Stimulated activated CD4-positive, alpha-beta T cell treated with anti-CD3 and anti-CD28 coated beads, Interleukin-12 subunit alpha, Interleukin-12 subunit beta, amount 100 ng/mL, for 24 hours (primary cell): ENCODE results near the gene TERC.
"Not testable (repeated sequence)": the region's sequence is repeated elsewhere in the genome, so short reads cannot be mapped to it uniquely, and the experiment has no call there.

Experiments
- DNase-seq, 2 experiments: peaks; one replicate each; pipeline ENCODE4 v3.0.0-alpha.2; 2020; ENCODE audit warnings: low read depth in 2 of 2

TERC gene

GRCh38 chr3:169771497-169772304 is 6.8 kb upstream of the TERC start:
- DNase-seq: peak; percentile 36 to 44

GRCh38 chr3:169769287-169770181 is 4.7 kb upstream of the TERC start, which contains the start of gene ACTRT3:
ACTRT3 (minus strand) TSS chr3:169769561; CDS start chr3:169769520, 41 bp downstream.
- DNase-seq: peak; percentile 42 to 49

GRCh38 chr3:169764312-169764881 is 463 bp downstream of the TERC start:
- DNase-seq: peak; percentile 36 to 57

DNA sequence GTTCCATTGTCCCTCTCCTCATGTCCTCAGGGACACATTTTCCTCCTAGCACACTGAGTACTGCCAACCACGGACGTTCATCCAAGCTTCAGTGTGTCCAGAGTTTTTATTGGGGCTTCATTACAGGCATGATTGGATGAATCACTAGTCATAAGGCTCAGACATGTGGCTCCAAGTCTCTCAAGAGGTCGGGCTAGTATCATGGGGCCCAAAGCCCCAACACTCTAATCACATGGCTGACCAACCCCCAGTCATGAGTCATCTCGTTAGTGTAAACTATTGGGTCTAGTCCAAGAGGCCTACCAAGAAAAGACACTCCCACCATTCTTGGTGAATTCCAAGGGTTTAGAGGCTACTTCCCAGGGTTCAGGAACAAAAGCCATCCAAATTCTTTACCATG is 4.4 kb downstream of the TERC start:
- no peak for DNase-seq

- DNase-seq: no peak
Observed at GRCh38 chr3:169759256-169759655, 5.6 kb downstream of the TERC start.

- DNase-seq: no peak
Observed at GRCh38 chr3:169758359-169758994, 6.4 kb downstream of the TERC start.

DNA sequence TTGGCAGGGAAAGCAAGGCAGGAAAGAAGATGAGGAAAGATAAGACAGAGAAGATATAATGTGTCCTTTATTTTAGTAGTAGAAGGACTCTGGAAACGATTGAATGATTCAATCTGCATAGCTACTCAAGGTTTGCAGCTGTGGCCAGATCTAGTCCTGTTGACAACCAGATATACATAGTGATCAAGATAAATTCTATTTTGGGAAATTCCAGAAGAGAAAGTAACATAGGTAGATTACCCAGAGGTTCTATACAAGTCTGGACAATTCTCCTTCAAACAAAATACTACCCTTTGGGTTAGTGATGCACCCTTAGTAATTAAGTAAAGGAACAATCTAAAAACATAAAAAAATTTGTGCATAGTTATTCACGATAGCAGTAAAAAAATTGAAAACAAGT is 9.4 kb downstream of the TERC start:
- DNase-seq: no peak

DNA sequence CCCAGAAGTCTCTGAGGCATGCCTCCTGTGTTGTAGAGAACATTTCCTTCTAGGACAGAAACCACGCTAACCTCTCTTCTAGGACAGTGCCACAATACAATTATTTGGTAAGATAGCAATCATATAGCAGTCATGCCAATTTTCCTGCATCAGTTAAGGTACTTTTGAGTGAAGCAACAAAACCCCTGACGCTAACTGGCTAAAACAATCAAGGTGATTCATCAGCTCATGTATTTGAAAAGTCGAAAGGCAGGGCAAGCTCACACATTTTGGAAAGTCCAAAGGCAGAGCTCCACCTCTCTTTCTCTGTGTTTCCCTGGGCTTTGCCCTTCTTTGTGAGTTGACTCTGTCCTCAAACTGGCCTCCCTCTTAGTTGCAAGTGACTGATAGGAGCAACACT is 10.1 kb downstream of the TERC start:
- DNase-seq: no peak

DNA sequence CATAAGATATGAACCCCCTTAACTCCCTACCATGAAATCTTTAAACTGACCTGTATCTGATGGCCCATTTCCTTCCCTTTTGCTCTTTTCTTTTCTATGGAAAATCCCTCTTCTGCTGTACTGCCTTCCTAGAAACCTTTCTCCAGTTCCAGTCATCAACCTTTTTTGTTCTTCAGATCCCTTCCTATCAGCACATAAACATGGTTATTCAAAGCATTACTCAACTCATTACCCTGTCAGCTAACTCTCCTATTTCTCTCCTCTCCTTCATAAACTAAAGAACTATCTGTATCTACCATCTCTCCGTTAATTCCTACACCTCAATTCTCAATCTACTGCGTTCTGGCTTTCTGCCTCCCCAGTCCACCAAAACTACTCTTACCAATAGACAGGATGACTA is 13.0 kb downstream of the TERC start:
- DNase-seq: no peak

DNA sequence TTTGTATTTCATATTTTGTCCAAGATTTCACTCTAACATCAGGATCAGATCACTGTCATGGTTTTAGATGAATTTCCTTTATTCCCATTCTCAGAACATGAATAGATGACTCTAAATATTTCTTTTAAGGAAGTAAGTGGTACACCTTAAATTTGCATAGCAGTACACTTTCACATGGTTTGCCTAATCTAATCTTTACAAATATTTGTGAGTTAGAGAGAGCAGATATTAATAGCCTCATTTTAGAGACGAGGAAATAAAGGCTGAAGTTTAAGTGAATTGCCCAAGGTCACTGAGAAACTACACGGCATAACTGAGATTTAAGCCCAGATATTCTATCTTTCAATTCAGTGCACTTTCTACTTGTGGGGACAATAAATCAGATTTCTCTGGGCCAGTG is 14.2 kb downstream of the TERC start:
- no peak for DNase-seq

DNA sequence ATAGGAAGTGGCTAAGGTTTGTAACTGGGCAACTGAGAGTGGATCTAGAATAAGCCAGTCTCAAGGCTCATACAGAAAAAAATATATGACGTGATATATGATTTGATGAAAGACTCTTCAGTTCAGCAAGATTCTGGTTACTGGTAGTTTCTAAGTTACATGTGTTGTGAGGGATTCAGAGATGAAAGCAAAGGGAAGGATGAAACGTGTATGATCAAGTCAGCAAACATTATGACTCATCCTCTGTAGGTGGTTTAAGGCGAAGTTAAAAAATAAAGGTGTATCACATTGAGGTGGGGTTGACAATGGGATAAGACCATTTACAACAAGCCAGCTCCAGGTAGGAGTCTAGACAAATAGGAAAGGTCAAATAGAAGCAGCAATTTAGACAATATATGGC is 16.2 kb downstream of the TERC start:
- no peak for DNase-seq

- DNase-seq: no peak
Observed at GRCh38 chr3:169746924-169747323, 17.9 kb downstream of the TERC start.

GRCh38 chr3:169744366-169745054 is 20.4 kb downstream of the TERC start:
- DNase-seq: no peak

- no peak for DNase-seq
Observed at GRCh38 chr3:169739067-169739466, 25.8 kb downstream of the TERC start.

DNA sequence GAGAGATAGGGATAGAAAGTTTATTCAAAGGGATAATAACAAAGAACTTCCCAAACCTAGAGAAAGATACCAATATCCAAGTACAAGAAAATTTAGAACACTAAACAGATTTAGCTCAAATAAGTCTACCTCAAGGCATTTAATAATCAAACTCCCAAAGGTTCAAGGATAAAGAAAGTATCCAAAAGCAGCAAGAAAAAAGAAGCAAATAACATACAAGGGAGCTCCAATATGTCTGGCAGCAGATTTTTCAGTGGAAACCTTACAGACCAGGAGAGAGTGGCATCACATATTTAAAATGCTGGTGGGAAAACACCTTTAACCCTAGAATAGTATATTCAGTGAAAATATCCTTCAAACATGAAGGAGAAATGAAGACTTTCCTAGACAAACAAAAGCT is 33.0 kb downstream of the TERC start:
- DNase-seq: not testable (repeated sequence)

GRCh38 chr3:169722724-169723123 is 42.1 kb downstream of the TERC start:
- DNase-seq: no peak

DNA sequence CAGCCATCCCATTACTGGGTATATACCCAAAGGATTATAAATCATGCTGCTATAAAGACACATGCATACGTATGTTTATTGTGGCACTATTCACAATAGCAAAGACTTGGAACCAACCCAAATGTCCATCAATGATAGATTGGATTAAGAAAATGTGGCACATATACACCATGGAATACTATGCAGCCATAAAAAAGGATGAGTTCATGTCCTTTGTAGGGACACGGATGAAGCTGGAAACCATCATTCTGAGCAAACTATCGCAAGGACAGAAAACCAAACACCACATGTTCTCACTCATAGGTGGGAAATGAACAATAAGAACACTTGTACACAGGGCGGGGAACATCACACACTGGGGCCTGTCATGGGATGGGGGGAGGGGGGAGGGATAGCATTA is 46.4 kb downstream of the TERC start:
- not testable (repeated sequence) for DNase-seq
